Heart right ventricle (tissue), 16 donors: ENCODE measurements around the gene GALNT16. TPM values are rescaled to one million over a fixed set of nuclear protein-coding genes. Genes with fewer than 3 reads are reported as not detected.

Experiments
- ATAC-seq, 8 donors: fragments of 200-7000 bp; cut with Tn5 transposase; one replicate each; pipeline ENCODE4 v1.9.1; 2020; ENCODE audit warnings: mild to moderate bottlenecking in 8 of 8, moderate library complexity in 8 of 8, moderate number of reproducible peaks in 1 of 8
- DNase-seq, 2 donors: peaks; one replicate each; pipeline ENCODE4 v3.0.0-alpha.2; 2020
- H3K27ac ChIP-seq, 10 donors: fragments of 200-600 bp; sonication (generic) in 2 of 10; one replicate each; pipeline versions ENCODE4 v1.5.0 to v1.8.0; 2020 to 2022; ENCODE audit warnings: mild to moderate bottlenecking in 3 of 10
- H3K27me3 ChIP-seq, 7 donors: fragments of 200-600 bp; one replicate each; pipeline ENCODE4 v1.8.0; 2021 to 2022; ENCODE audit warnings: mild to moderate bottlenecking in 2 of 7
- H3K36me3 ChIP-seq, 9 donors: fragments of 200-600 bp; sonication (generic) in 1 of 9; one replicate each; pipeline versions ENCODE4 v1.5.0 to v1.8.0; 2020 to 2022; ENCODE audit warnings: mild to moderate bottlenecking in 2 of 9
- H3K4me1 ChIP-seq, 9 donors: fragments of 200-600 bp; sonication (generic) in 1 of 9; one replicate each; pipeline versions ENCODE4 v1.5.0 to v1.8.0; 2020 to 2022; ENCODE audit warnings: mild to moderate bottlenecking in 4 of 9
- H3K4me3 ChIP-seq, 10 donors: fragments of 200-600 bp; sonication (generic) in 2 of 10; one replicate each; pipeline versions ENCODE4 v1.5.0 to v1.8.0; 2020 to 2022; ENCODE audit warnings: mild to moderate bottlenecking in 7 of 10, moderate library complexity in 2 of 10
- H3K9me3 ChIP-seq, 11 donors: fragments of 200-600 bp in 10 of 11; sonication (generic) in 2 of 11; one replicate each; pipeline versions ENCODE4 v1.5.0 to v1.8.0; 2013 to 2022; ENCODE audit warnings: mild to moderate bottlenecking in 2 of 11, control low read depth in 1 of 11, moderate library complexity in 1 of 11
- CTCF ChIP-seq, 9 donors: fragments of 200-600 bp; sonication (generic) in 2 of 9; IDR thresholded peaks; one replicate each; pipeline versions ENCODE4 v1.5.0 to v1.8.0; 2021 to 2022; ENCODE audit warnings: antibody characterized with exemption in 9 of 9, mild to moderate bottlenecking in 5 of 9, moderate library complexity in 1 of 9
- WGBS, 2 donors: extraction: QIAGEN DNeasy Blood & Tissue Kit; methylation state at CpG; one replicate each; pipeline ENCODE4 v1.1.7; 2013; ENCODE audit warnings: inconsistent platforms in 1 of 2; 5-methylcytosine and 5-hydroxymethylcytosine counted together
- intact Hi-C, 10 donors: fragments of 100-400 bp; cut with DNase I; formaldehyde crosslinking; loops; one replicate each; pipeline versions ENCODE4 v1.11.1 to v1.14.2; 2022
- polyA plus RNA-seq, 2 donors: library from polyadenylated mRNA; stranded (reverse); fragments of 200-250 nt; gene quantifications; one replicate each; pipeline ENCODE4 v1.2.3, GENCODE V29; 2013
- total RNA-seq, 10 donors: library from RNA; stranded (reverse); fragmentation: NEBNext Ultra II Directional in 3 of 10; extraction: Animal tissue kit (Norgen Biotek cat#: 25700) in 3 of 10; gene quantifications; one replicate each; pipeline versions ENCODE4 v1.2.1 to v1.2.4, GENCODE V29; 2021 to 2023
- donor health status: Arrhythmogenic right ventricular cardiomyopathy.
- donor health status: ischemic (EF 13 %, LVEDD 7.1; RV severe dilation, severe dysfunction).
- donor health status: healthy with polysubstance abuse.
- donor health status: DM: no; HTN: yes; CAD: no.
- donor health status: DM: no; HTN: no; CAD: no.
- donor health status: ischemic (EF 25% LVEDD 6.9; RV normal size, moderate dysfunction).
- donor health status: ischemic (EF 25% LVEDD 5.7; RV mildly dilated, moderate dysfunction).
- donor health status: healthy.
- donor health status: DM: yes; HTN: yes; CAD: no.
- donor health status: Ischemic cardiomyopathy.
- donor health status: ischemic (EF 35%, LVEDD 5.7; RV mildly dilated, moderate dysfunction).
- donor health status: nonischemic (EF 11% LVEDD 7.7; RV severe dilation, severe dysfunction).
- donor health status: DM: yes; HTN: yes; CAD: no.
- donor health status: PGD.
- donor health status: ischemic (EF 29% LVEDD 5.4; RV normal size, mild dysfunction).
- donor health status: nonischemic (EF 23%, LVEDD 6.1; RV moderate dilation, normal function).

Gene GALNT16
- total and polyA plus RNA-seq, 12 donors = 9.6 to 106 (median 68.3) TPM

GRCh38 chr14:69363964-69364363 lies 104.0 kb downstream of the GALNT16 start:
- no peaks in the 10 kb centered on the region for H3K36me3 ChIP-seq
- WGBS, 2 donors = 84 to 87% methylated on average over 4 of the region's 4 CpGs
- H3K9me3 ChIP-seq = no peaks in the 10 kb centered on the region
- DNase-seq (no peak), ATAC-seq (no peak)
- H3K27ac ChIP-seq = no peak overlapping the region
- no peak for TF ChIP-seq CTCF (IDR thresholded peaks at IDR 0.05)
- H3K4me3 ChIP-seq = no peak overlapping the region
- H3K4me1 ChIP-seq = peaks cover 0 to 8% (median 0%) of the 10 kb centered on the region in 9 donors
- H3K27me3 ChIP-seq = no peaks in the 10 kb centered on the region
- intact Hi-C loops = loop anchor here in 8 of 10 donors (2.0 to 10.0 kb wide), 3 partner anchors 122 to 219 kb away; no protein-coding TSS in a partner anchor

GRCh38 chr14:69364378-69364777 lies 104.4 kb downstream of the GALNT16 start:
- Histone ChIP-seq H3K36me3 (no peaks in the 10 kb centered on the region), H3K27ac (no peak overlapping the region), H3K9me3 (no peaks in the 10 kb centered on the region), H3K27me3 (no peaks in the 10 kb centered on the region), H3K4me1 (peaks cover 0 to 8% (median 0%) of the 10 kb centered on the region in 9 donors), H3K4me3 (no peak overlapping the region)
- ATAC-seq = no peak
- DNase-seq = no peak
- intact Hi-C loops = loop anchor here in 7 of 10 donors (5.0 to 10.0 kb wide), 2 partner anchors 122 to 220 kb away; no protein-coding TSS in a partner anchor
- no peak for TF ChIP-seq CTCF (IDR thresholded peaks at IDR 0.05)
- 92% methylated on average over 2 of the region's 2 CpGs for WGBS, 2 donors

- DNase-seq = no peak
- WGBS, 2 donors = 52 to 58% methylated on average over 3 of the region's 3 CpGs
- Histone ChIP-seq H3K36me3 (no peaks in the 10 kb centered on the region), H3K27ac (no peak overlapping the region), H3K4me1 (peaks cover 0 to 8% (median 0%) of the 10 kb centered on the region in 9 donors), H3K27me3 (no peaks in the 10 kb centered on the region), H3K9me3 (no peaks in the 10 kb centered on the region), H3K4me3 (no peak overlapping the region)
- TF ChIP-seq CTCF (IDR thresholded peaks at IDR 0.05) = no peak
- intact Hi-C loops = loop anchor here in 2 of 10 donors (10.0 kb wide), 1 partner anchor 221 kb away; no protein-coding TSS in a partner anchor
- no peak for ATAC-seq
Observed at GRCh38 chr14:69366069-69366468, 106.1 kb downstream of the GALNT16 start.

GRCh38 chr14:69366761-69367160 lies 106.8 kb downstream of the GALNT16 start:
- H3K27me3 ChIP-seq = no peaks in the 10 kb centered on the region
- WGBS, 2 donors = 97% methylated on average over 4 of the region's 4 CpGs
- intact Hi-C loops = loop anchor here in 2 of 10 donors (10.0 kb wide), 1 partner anchor 222 kb away; no protein-coding TSS in a partner anchor
- H3K36me3 ChIP-seq = peaks cover 0 to under 1% (median 0%) of the 10 kb centered on the region in 9 donors
- H3K4me3 ChIP-seq = no peak overlapping the region
- DNase-seq (no peak), ATAC-seq (no peak)
- no peak overlapping the region for H3K27ac ChIP-seq
- TF ChIP-seq CTCF (IDR thresholded peaks at IDR 0.05) = no peak
- H3K9me3 ChIP-seq = no peaks in the 10 kb centered on the region
- peaks cover 0 to 8% (median 0%) of the 10 kb centered on the region in 9 donors for H3K4me1 ChIP-seq
